Body of pancreas (tissue), 4 donors: Measurements from ENCODE around the gene ARID1B.

Experiments used
- CTCF ChIP-seq, 7 experiments: fragments of 450-650 bp in 4 of 7; fragments of 200-600 bp in 3 of 7; sonication (generic) in 3 of 7; IDR thresholded peaks; one replicate each; pipeline ENCODE4 v1.5.1; 2016 to 2019; ENCODE audit warnings: antibody characterized with exemption in 7 of 7
- POLR2A ChIP-seq, 3 donors: fragments of 450-650 bp; IDR thresholded peaks; one replicate each; pipeline ENCODE4 v1.6.1; 2016; ENCODE audit warnings: antibody characterized with exemption in 3 of 3, mild to moderate bottlenecking in 2 of 3

- no peak for TF ChIP-seq POLR2A (IDR thresholded peaks at IDR 0.05)
- no peak for TF ChIP-seq CTCF (IDR thresholded peaks at IDR 0.05)
These were observed 215.0 kb downstream of the ARID1B start for GRCh38 chr6:156992020-156992804.
